Measurements from ENCODE around the gene RERE. TPM values are rescaled to one million over a fixed set of nuclear protein-coding genes. Genes with fewer than 3 reads are reported as not detected.

RERE gene
- total and polyA plus RNA-seq, 4 donors, result 26.8 to 133 (median 82.7) TPM

- WGBS, 2 donors, result 89 to 90% methylated on average over 3 of the region's 3 CpGs
- Histone ChIP-seq H3K4me3 (ENCODE audit: low read length in 2 of 2) (no peak overlapping the region), H3K36me3 (ENCODE audit: control insufficient read depth in 1 of 2, insufficient read depth in 2 of 2, low read length in 1 of 2) (no peaks in the 10 kb centered on the region), H3K27ac (ENCODE audit: low read depth in 1 of 2, low read length in 2 of 2) (no peak overlapping the region), H3K9me3 (ENCODE audit: control insufficient read depth, low read length) (no peaks in the 10 kb centered on the region), H3K27me3 (ENCODE audit: control insufficient read depth in 1 of 2, insufficient read depth in 2 of 2, low read length in 1 of 2) (no peaks in the 10 kb centered on the region), H3K4me1 (ENCODE audit: control insufficient read depth in 1 of 2, insufficient read depth in 2 of 2, low read length in 2 of 2) (no peaks in the 10 kb centered on the region)
- ATAC-seq (ENCODE audit: low FRiP score) (no peak), DNase-seq (no peak)
- intact Hi-C loops (cut with DNase I), result no loop called here
Measured at GRCh38 chr1:8746554-8746953, 70.9 kb downstream of the RERE start.

- intact Hi-C loops (cut with DNase I), result no loop called here
- ATAC-seq (ENCODE audit: low FRiP score), result no peak
- Histone ChIP-seq H3K4me3 (ENCODE audit: low read length in 2 of 2) (no peak overlapping the region), H3K27ac (ENCODE audit: low read depth in 1 of 2, low read length in 2 of 2) (no peak overlapping the region), H3K36me3 (ENCODE audit: control insufficient read depth in 1 of 2, insufficient read depth in 2 of 2, low read length in 1 of 2) (no peaks in the 10 kb centered on the region), H3K4me1 (ENCODE audit: control insufficient read depth in 1 of 2, insufficient read depth in 2 of 2, low read length in 2 of 2) (no peaks in the 10 kb centered on the region), H3K27me3 (ENCODE audit: control insufficient read depth in 1 of 2, insufficient read depth in 2 of 2, low read length in 1 of 2) (no peaks in the 10 kb centered on the region), H3K9me3 (ENCODE audit: control insufficient read depth, low read length) (no peaks in the 10 kb centered on the region)
- no peak for DNase-seq
- 88 to 89% methylated on average over 6 of the region's 6 CpGs for WGBS, 2 donors
Measured at GRCh38 chr1:8745749-8746390, 71.6 kb downstream of the RERE start.

GRCh38 chr1:8745346-8745745, 72.1 kb downstream of the RERE start:
- WGBS, 2 donors, result 87 to 90% methylated on average over 6 of the region's 6 CpGs
- Histone ChIP-seq H3K4me3 (ENCODE audit: low read length in 2 of 2) (no peak overlapping the region), H3K9me3 (ENCODE audit: control insufficient read depth, low read length) (no peaks in the 10 kb centered on the region), H3K4me1 (ENCODE audit: control insufficient read depth in 1 of 2, insufficient read depth in 2 of 2, low read length in 2 of 2) (no peaks in the 10 kb centered on the region), H3K27ac (ENCODE audit: low read depth in 1 of 2, low read length in 2 of 2) (no peak overlapping the region), H3K36me3 (ENCODE audit: control insufficient read depth in 1 of 2, insufficient read depth in 2 of 2, low read length in 1 of 2) (no peaks in the 10 kb centered on the region), H3K27me3 (ENCODE audit: control insufficient read depth in 1 of 2, insufficient read depth in 2 of 2, low read length in 1 of 2) (no peaks in the 10 kb centered on the region)
- DNase-seq (no peak), ATAC-seq (ENCODE audit: low FRiP score) (no peak)
- intact Hi-C loops (cut with DNase I), result no loop called here

DNA sequence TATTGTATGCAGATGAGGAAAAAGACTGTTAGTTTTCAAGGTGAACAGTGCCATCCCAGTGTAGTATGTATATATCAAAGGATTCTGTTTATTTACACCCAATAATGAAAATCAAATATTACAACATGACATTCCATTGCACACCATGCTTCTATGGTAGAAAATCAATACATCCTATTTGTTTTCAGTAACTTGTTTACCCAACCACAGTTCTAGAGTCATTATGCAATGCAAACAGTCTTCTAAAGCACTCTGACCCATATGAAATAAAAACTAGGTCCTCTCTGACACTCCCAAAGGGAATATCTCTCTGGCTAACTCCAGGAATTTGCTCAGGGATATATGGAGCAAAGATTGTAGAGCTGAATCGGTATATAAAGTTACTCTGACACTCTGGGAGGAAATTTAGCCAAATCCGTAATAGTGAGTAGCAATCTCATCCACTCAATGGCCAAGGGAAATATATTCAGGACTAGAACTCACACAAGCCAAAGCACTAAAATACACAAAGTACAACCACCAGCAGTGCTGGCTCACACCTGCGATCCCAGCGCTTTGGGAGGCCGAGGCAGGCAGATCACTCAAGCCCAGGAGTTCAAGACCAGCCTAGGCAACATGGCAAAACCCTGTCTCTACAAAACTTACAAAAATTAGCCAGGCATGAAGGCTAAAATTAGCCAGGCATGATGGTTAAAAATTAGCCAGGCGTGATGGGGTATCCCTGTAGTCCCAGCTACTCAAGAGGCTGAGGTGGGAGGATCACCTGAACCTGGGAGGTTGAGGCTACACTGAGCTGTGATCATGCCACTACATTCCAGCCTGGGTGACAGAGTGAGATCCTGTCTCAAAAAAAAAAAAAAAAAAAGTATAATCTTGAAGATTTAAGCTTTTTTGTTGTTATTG, 75.2 kb downstream of the RERE start:
- Histone ChIP-seq H3K4me3 (ENCODE audit: low read length in 2 of 2) (no peak overlapping the region), H3K9me3 (ENCODE audit: control insufficient read depth, low read length) (peaks cover 2% of the 10 kb centered on the region), H3K36me3 (ENCODE audit: control insufficient read depth in 1 of 2, insufficient read depth in 2 of 2, low read length in 1 of 2) (no peaks in the 10 kb centered on the region), H3K27me3 (ENCODE audit: control insufficient read depth in 1 of 2, insufficient read depth in 2 of 2, low read length in 1 of 2) (no peaks in the 10 kb centered on the region), H3K4me1 (ENCODE audit: control insufficient read depth in 1 of 2, insufficient read depth in 2 of 2, low read length in 2 of 2) (no peaks in the 10 kb centered on the region), H3K27ac (ENCODE audit: low read depth in 1 of 2, low read length in 2 of 2) (no peak overlapping the region)
- intact Hi-C loops (cut with DNase I), result no loop called here
- 81 to 85% methylated on average over 6 of the region's 6 CpGs for WGBS, 2 donors
- no peak for ATAC-seq (ENCODE audit: low FRiP score)
- no peak for DNase-seq

GRCh38 chr1:8740034-8740449, 77.4 kb downstream of the RERE start:
- Histone ChIP-seq H3K36me3 (ENCODE audit: control insufficient read depth in 1 of 2, insufficient read depth in 2 of 2, low read length in 1 of 2) (no peaks in the 10 kb centered on the region), H3K4me3 (ENCODE audit: low read length in 2 of 2) (no peak overlapping the region), H3K27ac (ENCODE audit: low read depth in 1 of 2, low read length in 2 of 2) (no peak overlapping the region), H3K27me3 (ENCODE audit: control insufficient read depth in 1 of 2, insufficient read depth in 2 of 2, low read length in 1 of 2) (no peaks in the 10 kb centered on the region), H3K9me3 (ENCODE audit: control insufficient read depth, low read length) (peaks cover 2% of the 10 kb centered on the region), H3K4me1 (ENCODE audit: control insufficient read depth in 1 of 2, insufficient read depth in 2 of 2, low read length in 2 of 2) (peaks cover 0 to 2% of the 10 kb centered on the region in 2 donors)
- intact Hi-C loops (cut with DNase I), result no loop called here
- DNase-seq (no peak), ATAC-seq (ENCODE audit: low FRiP score) (no peak)

DNA sequence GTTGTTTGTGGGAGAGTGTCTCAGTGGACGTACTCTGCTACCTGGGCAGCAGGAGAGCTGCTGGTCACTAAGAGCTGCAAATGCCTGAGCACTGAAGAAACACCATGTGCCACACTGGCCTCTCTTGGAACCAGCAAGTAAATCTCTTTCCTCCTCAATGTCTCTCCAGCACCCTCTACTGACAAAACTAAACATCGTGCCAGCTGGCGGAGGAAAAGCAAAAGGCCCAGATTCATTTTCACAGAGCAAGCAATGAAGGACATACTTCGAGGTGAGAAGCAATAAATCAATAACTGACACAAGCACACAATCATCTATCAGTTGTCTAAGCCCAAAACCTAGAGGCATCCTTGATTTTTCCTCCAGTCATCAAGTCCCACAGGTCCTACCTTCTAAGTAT, 78.1 kb downstream of the RERE start:
- no peaks in the 10 kb centered on the region for H3K27me3 ChIP-seq (ENCODE audit: control insufficient read depth in 1 of 2, insufficient read depth in 2 of 2, low read length in 1 of 2)
- no peak overlapping the region for H3K27ac ChIP-seq (ENCODE audit: low read depth in 1 of 2, low read length in 2 of 2)
- WGBS, 2 donors, result 96 to 97% methylated on average over 4 of the region's 4 CpGs
- no peaks in the 10 kb centered on the region for H3K36me3 ChIP-seq (ENCODE audit: control insufficient read depth in 1 of 2, insufficient read depth in 2 of 2, low read length in 1 of 2)
- peaks cover 0 to 2% of the 10 kb centered on the region in 2 donors for H3K4me1 ChIP-seq (ENCODE audit: control insufficient read depth in 1 of 2, insufficient read depth in 2 of 2, low read length in 2 of 2)
- H3K4me3 ChIP-seq (ENCODE audit: low read length in 2 of 2), result no peak overlapping the region
- ATAC-seq (ENCODE audit: low FRiP score), result no peak
- intact Hi-C loops (cut with DNase I), result no loop called here
- DNase-seq, result no peak
- H3K9me3 ChIP-seq (ENCODE audit: control insufficient read depth, low read length), result peaks cover 2% of the 10 kb centered on the region

DNA sequence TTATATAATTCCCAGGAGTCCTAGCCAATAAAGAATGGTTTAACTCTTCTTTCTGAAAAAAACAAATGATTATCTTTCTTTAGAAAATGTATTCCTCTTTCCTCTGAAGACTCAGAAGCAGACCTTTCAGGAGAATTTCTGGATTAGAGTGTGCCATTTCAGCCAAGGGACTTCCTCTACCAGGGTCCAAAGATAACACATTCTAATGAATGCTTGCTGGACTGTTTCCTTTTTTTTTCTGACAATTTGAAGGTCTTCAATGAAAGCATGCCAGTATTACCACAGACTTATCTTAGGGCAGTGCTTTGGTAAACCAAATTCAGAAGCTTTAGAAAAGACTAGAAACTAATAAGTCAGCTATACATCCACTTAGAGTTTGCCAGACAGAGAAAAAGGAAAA, 80.5 kb downstream of the RERE start:
- Histone ChIP-seq H3K36me3 (ENCODE audit: control insufficient read depth in 1 of 2, insufficient read depth in 2 of 2, low read length in 1 of 2) (no peaks in the 10 kb centered on the region), H3K4me1 (ENCODE audit: control insufficient read depth in 1 of 2, insufficient read depth in 2 of 2, low read length in 2 of 2) (peaks cover 0 to 2% of the 10 kb centered on the region in 2 donors), H3K27me3 (ENCODE audit: control insufficient read depth in 1 of 2, insufficient read depth in 2 of 2, low read length in 1 of 2) (no peaks in the 10 kb centered on the region), H3K27ac (ENCODE audit: low read depth in 1 of 2, low read length in 2 of 2) (peak overlapping the region in 1 of 2 donors; percentile 14), H3K9me3 (ENCODE audit: control insufficient read depth, low read length) (peaks cover 2% of the 10 kb centered on the region), H3K4me3 (ENCODE audit: low read length in 2 of 2) (no peak overlapping the region)
- DNase-seq (no peak), ATAC-seq (ENCODE audit: low FRiP score) (no peak)
- intact Hi-C loops (cut with DNase I), result no loop called here

- DNase-seq (no peak), ATAC-seq (ENCODE audit: low FRiP score) (no peak)
- WGBS, 2 donors, result 87 to 96% methylated on average over 2 of the region's 2 CpGs
- H3K27me3 ChIP-seq (ENCODE audit: control insufficient read depth in 1 of 2, insufficient read depth in 2 of 2, low read length in 1 of 2), result no peaks in the 10 kb centered on the region
- no peak overlapping the region for H3K4me3 ChIP-seq (ENCODE audit: low read length in 2 of 2)
- peaks cover 0 to 2% of the 10 kb centered on the region in 2 donors for H3K4me1 ChIP-seq (ENCODE audit: control insufficient read depth in 1 of 2, insufficient read depth in 2 of 2, low read length in 2 of 2)
- no peak overlapping the region for H3K27ac ChIP-seq (ENCODE audit: low read depth in 1 of 2, low read length in 2 of 2)
- H3K36me3 ChIP-seq (ENCODE audit: control insufficient read depth in 1 of 2, insufficient read depth in 2 of 2, low read length in 1 of 2), result no peaks in the 10 kb centered on the region
- peaks cover 1% of the 10 kb centered on the region for H3K9me3 ChIP-seq (ENCODE audit: control insufficient read depth, low read length)
- intact Hi-C loops (cut with DNase I), result no loop called here
Measured at GRCh38 chr1:8733484-8733883, 84.0 kb downstream of the RERE start.

- H3K9me3 ChIP-seq (ENCODE audit: control insufficient read depth, low read length), result peaks cover 1% of the 10 kb centered on the region
- H3K4me1 ChIP-seq (ENCODE audit: control insufficient read depth in 1 of 2, insufficient read depth in 2 of 2, low read length in 2 of 2), result no peaks in the 10 kb centered on the region
- DNase-seq (no peak), ATAC-seq (ENCODE audit: low FRiP score) (no peak)
- intact Hi-C loops (cut with DNase I), result no loop called here
- H3K27me3 ChIP-seq (ENCODE audit: control insufficient read depth in 1 of 2, insufficient read depth in 2 of 2, low read length in 1 of 2), result no peaks in the 10 kb centered on the region
- 89 to 92% methylated on average over 4 of the region's 4 CpGs for WGBS, 2 donors
- H3K36me3 ChIP-seq (ENCODE audit: control insufficient read depth in 1 of 2, insufficient read depth in 2 of 2, low read length in 1 of 2), result no peaks in the 10 kb centered on the region
- H3K27ac ChIP-seq (ENCODE audit: low read depth in 1 of 2, low read length in 2 of 2), result no peak overlapping the region
- H3K4me3 ChIP-seq (ENCODE audit: low read length in 2 of 2), result no peak overlapping the region
Measured at GRCh38 chr1:8731162-8731561, 86.3 kb downstream of the RERE start.
